ENCODE data around the gene NAPG. TPM values are rescaled to one million over a fixed set of nuclear protein-coding genes. Genes with fewer than 3 reads are reported as not detected.
"Not testable (repeated sequence)": the region's sequence is repeated elsewhere in the genome, so short reads cannot be mapped to it uniquely, and the experiment has no call there.

Gene NAPG
- total and polyA plus RNA-seq, 9 of the 15 experiments (the other 6 are each of a cell fraction or from before 2014, with no cell fraction given) = 31.6 to 63.3 (median 50.9) TPM

GRCh38 chr18:10591896-10592295 lies 66.1 kb downstream of the NAPG start (continued):
- no peak for TF ChIP-seq RFX1 (IDR thresholded peaks at IDR 0.05)

- H3K9me1 ChIP-seq (ENCODE audit: control insufficient read depth, insufficient read depth, low read length); in situ Hi-C loops (cut with MboI); H3K9ac ChIP-seq (ENCODE audit: insufficient read depth in 1 of 2, low read depth in 2 of 2, low read length in 2 of 2); H3K79me2 ChIP-seq (ENCODE audit: control insufficient read depth, insufficient read depth, low read length); H3K27me3 ChIP-seq (ENCODE audit: control insufficient read depth in 2 of 2, insufficient read depth in 2 of 2, low read length in 2 of 2); BruUV-seq (replicated peaks); CTCF ChIA-PET (ENCODE audit: low intra/inter-chr PET ratio); H4K20me1 ChIP-seq (replicated peaks; ENCODE audit: control insufficient read depth, insufficient read depth, low read length); H3K36me3 ChIP-seq (ENCODE audit: control insufficient read depth, insufficient read depth, low read length); H3K9me3 ChIP-seq (replicated peaks; ENCODE audit: control insufficient read depth, insufficient read depth, low read depth, low read length); intact Hi-C loops (cut with micrococcal nuclease); H3K4me3 ChIP-seq; TF ChIP-seq CEBPG, NR2C2 (CRISPR knock-in tag; IDR thresholded peaks at IDR 0.05): not testable (repeated sequence)
- Histone ChIP-seq H2AFZ (ENCODE audit: low read depth, low read length) (peak overlapping the region; percentile 89), H3K4me1 (replicated peaks in 1 of 2; ENCODE audit: control insufficient read depth in 2 of 2, insufficient read depth in 2 of 2, low read length in 2 of 2) (peaks cover 12 to 18% of the 10 kb centered on the region in 2 experiments), H3K4me2 (ENCODE audit: insufficient read depth, low read length) (0 out of 2 replicates have a peak overlapping the region, but pooled peaks have one; percentile 32), H3K27ac (ENCODE audit: extremely low read depth, low read depth, low read length) (peak overlapping the region; percentile 55; the same call in 2 of the 3 replicates)
- FAIRE-seq (peak; percentile 91), ATAC-seq (peak; percentile 73), DNase-seq (ENCODE audit: extremely low read depth in 1 of 4, low spot score in 3 of 4) (peak in 2 of 4 experiments; percentile 7 to 48)
- POLR2A ChIA-PET = interaction anchor here (0.7 kb wide), 1 partner anchor 16 kb away, joined by 3 read pairs; no protein-coding TSS in a partner anchor
- 6% methylated on average over 4 of the region's 5 CpGs for WGBS (ENCODE audit: insufficient coverage, low coverage, missing lambda C conversion rate)
- TF ChIP-seq NFRKB (IDR thresholded peaks at IDR 0.05; ENCODE audit: low read depth) (0 out of 2 replicates have a peak, but pooled peaks have one; percentile 26), SRF (CRISPR knock-in tag; IDR thresholded peaks at IDR 0.05) (peak in 1 of 2 experiments; percentile 33; a peak in 1 of 4 replicates), ELF1 (tag; IDR thresholded peaks at IDR 0.05) (0 out of 2 replicates have a peak, but pooled peaks have one; percentile 42), CEBPG (tag; conservative IDR thresholded peaks at IDR 0.05 in 1 of 2, IDR thresholded peaks at IDR 0.05 in 1 of 2) (peak; percentile 28 to 54; a peak in 1 of 4 replicates), L3MBTL2 (IDR thresholded peaks at IDR 0.05) (peak; percentile 53; the same call in 1 of the 2 replicates), NR2C2 (tag; IDR thresholded peaks at IDR 0.05) (peak; percentile 37; the same call in 1 of the 2 replicates), TRIM24 (IDR thresholded peaks at IDR 0.05) (peak in 1 of 2 experiments; percentile 34; a peak in 1 of 4 replicates), MAFK (IDR thresholded peaks at IDR 0.05; ENCODE audit: low read length) (peak; percentile 23; the same call in 1 of the 2 replicates)
Measured at GRCh38 chr18:10593366-10594022, 67.7 kb downstream of the NAPG start.
